Activated gamma-delta T cell treated with Interleukin-2 at 50 U/mL for 16 hours (primary cell): Measurements from ENCODE around the gene ZNF778.
"Not testable (repeated sequence)": the region's sequence is repeated elsewhere in the genome, so short reads cannot be mapped to it uniquely, and the experiment has no call there.

Experiments
- DNase-seq: peaks from one replicate; pipeline ENCODE4 v3.0.0-alpha.2; 2020

The ZNF778 gene

GRCh38 chr16:89183463-89183862, 34.0 kb upstream of the ZNF778 start:
- no peak for DNase-seq

DNA sequence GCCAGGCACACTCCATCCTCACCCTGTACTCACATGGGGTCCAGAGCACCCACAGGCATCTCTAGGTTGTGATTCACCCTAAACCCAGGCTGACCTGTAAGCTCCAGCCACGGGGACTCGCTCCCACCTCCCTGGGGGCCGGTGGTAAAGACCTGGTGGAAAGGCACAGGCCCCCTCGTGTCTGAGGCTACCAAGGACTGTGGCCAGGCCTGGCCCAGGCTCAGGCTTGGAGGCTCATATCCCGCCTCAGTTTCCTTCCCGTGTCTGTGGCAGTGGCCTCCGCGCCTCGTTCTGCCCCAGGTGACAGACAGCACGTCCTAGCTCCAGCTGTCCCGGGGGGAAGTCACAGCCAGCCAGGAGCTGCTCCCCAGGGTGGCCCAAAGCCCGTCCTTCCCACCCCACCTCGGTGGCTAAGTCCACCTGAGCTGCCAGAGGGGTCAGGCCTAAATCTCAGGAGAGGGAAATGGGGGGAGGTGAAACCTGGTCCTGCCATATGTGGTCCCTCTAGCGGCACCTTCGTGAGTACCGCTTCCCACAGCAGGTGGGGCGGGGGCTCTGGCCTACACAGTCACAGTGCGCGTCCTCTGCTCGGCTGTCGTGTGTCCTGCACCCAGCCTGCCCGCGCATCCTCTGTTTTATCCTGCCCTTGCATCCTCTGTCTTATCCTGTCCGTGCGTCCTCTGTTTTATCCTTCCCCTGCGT, 33.4 kb upstream of the ZNF778 start:
- no peak for DNase-seq

- no peak for DNase-seq
Measured at GRCh38 chr16:89184677-89184932, 32.9 kb upstream of the ZNF778 start.

DNA sequence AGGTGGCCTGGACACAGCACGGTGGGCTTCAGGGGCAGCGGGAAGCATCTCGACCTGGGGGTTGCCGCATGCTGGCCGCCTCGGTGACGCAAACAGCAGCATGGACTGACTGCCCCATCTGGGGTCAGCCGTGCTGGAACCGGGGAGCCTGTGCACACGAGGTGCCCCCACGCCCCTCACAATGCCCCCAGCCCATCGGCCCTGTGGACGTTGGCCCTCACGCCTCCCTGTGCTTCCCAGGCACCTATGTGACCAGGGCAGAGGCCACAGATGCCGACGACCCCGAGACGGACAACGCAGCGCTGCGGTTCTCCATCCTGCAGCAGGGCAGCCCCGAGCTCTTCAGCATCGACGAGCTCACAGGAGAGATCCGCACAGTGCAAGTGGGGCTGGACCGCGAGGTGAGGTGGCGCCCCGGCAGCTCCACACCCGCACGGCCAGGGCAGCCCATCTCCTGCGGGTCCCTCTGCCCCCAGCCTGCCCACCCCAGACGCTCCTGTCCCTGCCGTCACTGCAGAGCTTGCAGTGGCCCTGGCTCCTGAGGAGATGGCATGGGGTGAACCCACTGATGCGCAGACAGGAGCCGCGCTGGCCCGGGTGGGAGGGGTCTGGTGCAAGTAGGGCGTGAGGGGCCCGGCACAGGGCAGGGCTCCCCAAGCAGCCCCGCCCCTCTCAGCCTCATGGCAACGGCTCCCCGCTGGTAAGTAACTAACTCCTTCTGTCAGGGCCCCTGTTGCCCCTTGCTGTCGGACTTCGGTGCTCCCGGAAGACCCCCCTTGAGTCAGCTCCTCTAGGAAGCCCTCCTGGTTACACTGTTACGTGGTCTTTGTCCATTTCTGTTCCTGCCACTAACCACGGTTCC, 32.3 kb upstream of the ZNF778 start:
- DNase-seq = no peak

- not testable (repeated sequence) for DNase-seq
Measured at GRCh38 chr16:89185887-89186592, 31.5 kb upstream of the ZNF778 start.

DNA sequence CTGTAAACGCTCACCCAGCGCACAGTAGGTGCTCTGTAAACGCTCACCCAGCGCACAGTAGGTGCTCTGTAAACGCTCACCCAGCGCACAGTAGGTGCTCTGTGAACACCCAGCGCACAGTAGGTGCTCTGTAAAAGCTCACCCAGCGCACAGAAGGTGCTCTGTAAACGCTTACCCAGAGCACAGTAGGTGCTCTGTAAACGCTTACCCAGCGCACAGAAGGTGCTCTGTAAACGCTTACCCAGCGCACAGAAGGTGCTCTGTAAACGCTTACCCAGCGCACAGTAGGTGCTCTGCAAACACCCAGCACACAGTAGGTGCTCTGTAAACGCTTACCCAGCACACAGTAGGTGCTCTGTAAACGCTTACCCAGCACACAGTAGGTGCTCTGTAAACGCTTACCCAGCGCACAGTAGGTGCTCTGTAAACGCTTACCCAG, 30.9 kb upstream of the ZNF778 start:
- not testable (repeated sequence) for DNase-seq

DNA sequence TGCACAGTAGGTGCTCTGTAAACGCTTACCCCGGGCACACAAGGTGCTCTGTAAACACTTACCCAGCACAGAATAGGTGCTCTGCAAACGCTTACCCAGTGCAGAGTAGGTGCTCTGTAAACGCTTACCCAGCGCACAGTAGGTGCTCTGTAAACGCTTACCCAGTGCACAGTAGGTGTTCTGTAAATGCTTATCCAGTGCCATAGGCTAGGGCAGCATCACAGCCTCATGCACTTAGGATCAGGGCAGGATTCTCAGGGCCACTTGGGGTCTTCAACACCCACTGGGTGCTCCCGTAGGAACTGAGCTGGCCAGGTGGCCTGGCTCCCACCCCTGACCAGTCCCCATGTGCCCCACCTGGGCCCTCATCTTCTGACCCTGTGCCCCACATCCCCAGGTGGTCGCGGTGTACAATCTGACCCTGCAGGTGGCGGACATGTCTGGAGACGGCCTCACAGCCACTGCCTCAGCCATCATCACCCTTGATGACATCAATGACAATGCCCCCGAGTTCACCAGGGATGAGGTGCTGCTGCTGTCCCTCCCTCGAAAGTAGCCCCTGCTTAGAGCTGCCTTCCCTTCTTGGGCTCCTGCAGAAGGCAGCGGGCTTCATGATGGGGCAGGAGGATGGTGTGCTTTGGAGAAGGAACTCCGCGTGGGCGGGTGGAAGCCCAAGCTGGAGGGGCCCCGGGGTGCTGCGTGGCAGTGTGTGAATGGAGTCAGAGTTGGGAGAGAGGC, 30.3 kb upstream of the ZNF778 start:
- no peak for DNase-seq

- DNase-seq = no peak
Measured at GRCh38 chr16:89187770-89188392, 29.6 kb upstream of the ZNF778 start.

GRCh38 chr16:89188471-89189357, 28.8 kb upstream of the ZNF778 start:
- not testable (repeated sequence) for DNase-seq

- no peak for DNase-seq
Measured at GRCh38 chr16:89189358-89190025, 28.0 kb upstream of the ZNF778 start.

DNA sequence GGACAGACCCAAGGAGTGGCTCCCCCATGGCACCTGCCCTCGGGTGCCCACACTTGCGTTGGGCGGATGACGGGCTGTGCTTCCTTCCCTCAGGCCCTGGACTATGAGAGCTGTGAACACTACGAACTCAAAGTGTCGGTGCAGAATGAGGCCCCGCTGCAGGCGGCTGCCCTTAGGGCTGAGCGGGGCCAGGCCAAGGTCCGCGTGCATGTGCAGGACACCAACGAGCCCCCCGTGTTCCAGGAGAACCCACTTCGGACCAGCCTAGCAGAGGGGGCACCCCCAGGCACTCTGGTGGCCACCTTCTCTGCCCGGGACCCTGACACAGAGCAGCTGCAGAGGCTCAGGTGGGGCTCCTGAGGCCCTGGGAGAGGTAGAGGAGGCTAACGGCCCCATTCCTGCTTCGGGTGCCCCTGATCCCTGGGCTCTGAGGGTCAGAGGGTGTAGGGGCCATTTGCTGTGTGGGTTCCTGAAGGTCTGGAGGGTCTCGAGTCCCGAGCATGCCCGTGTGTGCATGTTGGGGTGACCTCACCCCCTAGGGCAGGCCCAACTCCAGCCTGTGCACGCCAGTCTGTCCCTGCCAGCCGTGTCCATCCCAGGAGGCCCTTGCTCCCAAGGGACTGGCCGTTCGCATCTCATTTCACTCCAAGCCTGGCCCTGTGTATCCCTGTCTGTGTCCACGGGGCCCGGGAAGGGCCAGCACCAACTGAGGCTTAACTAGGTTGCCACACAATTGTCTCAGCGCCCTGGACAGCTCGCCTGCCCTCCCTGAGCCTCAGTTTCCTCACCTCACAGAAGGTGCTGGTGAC, 27.1 kb upstream of the ZNF778 start:
- peak; percentile 3 for DNase-seq

- no peak for DNase-seq
Measured at GRCh38 chr16:89191033-89191900, 26.2 kb upstream of the ZNF778 start.

GRCh38 chr16:89191901-89192185, 25.7 kb upstream of the ZNF778 start:
- no peak for DNase-seq

DNA sequence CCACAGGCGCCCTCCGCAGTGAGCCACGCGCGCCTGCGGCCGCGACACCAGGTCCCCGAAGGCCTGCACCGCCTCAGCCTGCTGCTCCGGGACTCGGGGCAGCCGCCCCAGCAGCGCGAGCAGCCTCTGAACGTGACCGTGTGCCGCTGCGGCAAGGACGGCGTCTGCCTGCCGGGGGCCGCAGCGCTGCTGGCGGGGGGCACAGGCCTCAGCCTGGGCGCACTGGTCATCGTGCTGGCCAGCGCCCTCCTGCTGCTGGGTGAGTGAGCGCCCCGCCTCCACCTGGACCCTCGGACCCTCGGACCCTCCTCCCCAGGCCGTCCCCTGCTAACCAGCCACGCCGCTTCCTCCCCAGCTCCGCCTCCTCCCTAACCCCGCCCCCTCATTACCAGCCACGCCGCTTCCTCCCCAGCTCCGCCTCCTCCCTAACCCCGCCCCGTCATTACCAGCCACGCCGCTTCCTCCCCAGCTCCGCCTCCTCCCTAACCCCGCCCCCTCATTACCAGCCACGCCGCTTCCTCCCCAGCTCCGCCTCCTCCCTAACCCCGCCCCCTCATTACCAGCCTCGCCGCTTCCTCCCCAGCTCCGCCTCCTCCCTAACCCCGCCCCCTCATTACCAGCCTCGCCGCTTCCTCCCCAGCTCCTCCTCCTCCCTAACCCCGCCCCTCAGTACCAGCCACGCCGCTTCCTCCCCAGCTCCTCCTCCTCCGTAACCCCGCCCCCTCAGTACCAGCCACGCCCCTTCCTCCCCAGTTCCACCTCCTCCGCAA, 25.1 kb upstream of the ZNF778 start:
- DNase-seq = peak; percentile 72

DNA sequence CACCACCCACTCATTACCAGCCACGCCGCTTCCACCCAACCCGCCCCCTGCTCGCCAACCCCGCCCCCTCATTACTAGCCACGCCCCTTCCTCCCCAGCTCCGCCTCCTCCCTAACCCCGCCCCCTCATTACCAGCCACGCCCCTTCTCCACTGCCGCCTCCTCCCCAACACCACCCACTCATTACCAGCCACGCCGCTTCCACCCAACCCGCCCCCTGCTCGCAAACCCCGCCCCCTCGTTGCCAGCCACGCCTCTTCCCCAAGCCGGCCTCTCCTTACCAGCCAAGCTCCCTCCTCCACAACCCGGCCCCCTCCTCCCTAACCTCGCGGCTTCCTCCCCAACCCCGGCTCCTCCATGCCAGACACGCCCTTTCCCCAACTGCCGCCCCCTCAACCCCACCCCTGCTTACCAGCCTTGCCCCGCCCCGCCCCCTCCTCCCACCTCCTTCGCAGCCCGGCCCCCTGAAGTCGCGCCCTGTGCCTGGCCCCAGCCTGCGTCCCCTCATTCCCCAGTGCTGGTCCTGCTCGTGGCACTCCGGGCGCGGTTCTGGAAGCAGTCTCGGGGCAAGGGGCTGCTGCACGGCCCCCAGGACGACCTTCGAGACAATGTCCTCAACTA, 24.4 kb upstream of the ZNF778 start:
- DNase-seq = no peak

DNA sequence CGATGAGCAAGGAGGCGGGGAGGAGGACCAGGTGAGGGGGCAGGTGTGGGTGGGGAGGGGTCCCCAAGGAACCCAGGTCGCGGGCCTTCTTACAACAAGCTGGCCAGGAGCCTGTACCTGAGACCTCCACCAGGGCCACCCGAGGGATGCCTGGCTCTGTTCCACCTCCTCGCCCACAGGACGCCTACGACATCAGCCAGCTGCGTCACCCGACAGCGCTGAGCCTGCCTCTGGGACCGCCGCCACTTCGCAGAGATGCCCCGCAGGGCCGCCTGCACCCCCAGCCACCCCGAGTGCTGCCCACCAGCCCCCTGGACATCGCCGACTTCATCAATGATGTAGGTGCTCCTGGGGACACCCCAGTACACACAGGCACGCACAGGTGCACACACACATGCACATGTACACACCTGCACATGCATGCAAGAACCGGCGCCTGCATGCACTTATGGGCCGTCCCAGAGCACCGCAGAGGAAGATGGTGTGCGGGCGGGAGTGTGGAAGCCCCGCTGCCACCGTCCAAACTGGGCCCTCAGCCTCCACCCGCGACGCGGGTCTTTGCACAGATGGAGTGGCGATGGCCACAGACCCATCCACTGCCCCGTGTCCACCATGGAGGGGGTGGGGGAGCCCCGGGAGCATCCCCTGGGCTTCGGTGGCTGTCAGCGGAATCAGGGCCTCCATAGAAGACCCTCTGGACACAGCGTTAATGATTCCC, 23.8 kb upstream of the ZNF778 start:
- no peak for DNase-seq
